Keratinocyte (primary cell): ENCODE results near the gene SIK3. TPM values are rescaled to one million over a fixed set of nuclear protein-coding genes. Genes with fewer than 3 reads are reported as not detected.

ENCODE experiments used
- DNase-seq: peaks from one replicate; pipeline ENCODE4 v3.0.0-alpha.2; 2011; ENCODE audit warnings: low read depth, missing footprints, low spot score
- FAIRE-seq: peaks from 2 replicates; lab custom pipeline; 2011; peaks lifted over from hg19 to GRCh38; lab: Jason Lieb, UNC
- H2AFZ ChIP-seq: 2 replicates; pipeline ENCODE4 v1.6.0; 2012; ENCODE audit warnings: low read length, control low read depth, inconsistent platforms; ENCODE audit not compliant: control insufficient read depth
- H3K27ac ChIP-seq: 2 replicates; pipeline ENCODE4 v1.5.1; 2011; ENCODE audit warnings: low read length; ENCODE audit not compliant: control insufficient read depth, insufficient read depth
- H3K27me3 ChIP-seq: 3 replicates; pipeline ENCODE4 v1.6.0; 2011; ENCODE audit warnings: low read length; ENCODE audit not compliant: control insufficient read depth, insufficient read depth; ENCODE audit errors: extremely low read depth
- H3K36me3 ChIP-seq, 2 experiments: 2 replicates in 1 of 2; 3 replicates in 1 of 2; pipeline ENCODE4 v1.5.1; 2011; ENCODE audit warnings: low read length in 2 of 2, mild to moderate bottlenecking in 1 of 2; ENCODE audit not compliant: control insufficient read depth in 2 of 2, insufficient read depth in 2 of 2; ENCODE audit errors: extremely low read depth in 1 of 2
- H3K4me1 ChIP-seq: 3 replicates; pipeline ENCODE4 v1.5.1; 2011; ENCODE audit warnings: low read length; ENCODE audit not compliant: control insufficient read depth, insufficient read depth; ENCODE audit errors: extremely low read depth
- H3K4me2 ChIP-seq: 3 replicates; pipeline ENCODE4 v1.6.0; 2011; ENCODE audit warnings: low read depth, low read length; ENCODE audit not compliant: control insufficient read depth, insufficient read depth; ENCODE audit errors: extremely low read depth
- H3K4me3 ChIP-seq, 3 experiments: fragments of 200-600 bp in 1 of 3; sonication (generic) in 1 of 3; 2 replicates in 2 of 3; 3 replicates in 1 of 3; pipeline ENCODE4 v1.5.1; 2011 to 2016; ENCODE audit warnings: low read length in 3 of 3, mild to moderate bottlenecking in 3 of 3, control low read depth in 2 of 3, inconsistent platforms in 1 of 3, low read depth in 1 of 3, mixed read lengths in 1 of 3, mixed run types in 1 of 3, moderate library complexity in 1 of 3; ENCODE audit not compliant: control insufficient read depth in 2 of 3, insufficient read depth in 2 of 3; ENCODE audit errors: extremely low read depth in 1 of 3
- H3K79me2 ChIP-seq: 2 replicates; pipeline ENCODE4 v1.6.0; 2012; ENCODE audit warnings: low read length; ENCODE audit not compliant: control insufficient read depth, insufficient read depth
- H3K9ac ChIP-seq: 3 replicates; pipeline ENCODE4 v1.6.0; 2011; ENCODE audit warnings: low read length; ENCODE audit not compliant: control insufficient read depth, insufficient read depth; ENCODE audit errors: extremely low read depth
- H3K9me1 ChIP-seq: 3 replicates; pipeline ENCODE4 v1.6.0; 2011; ENCODE audit warnings: low read length; ENCODE audit not compliant: control insufficient read depth, insufficient read depth; ENCODE audit errors: extremely low read depth
- H3K9me3 ChIP-seq: 2 replicates; pipeline ENCODE4 v1.5.1; 2012; ENCODE audit warnings: low read depth, low read length; ENCODE audit not compliant: control insufficient read depth
- H4K20me1 ChIP-seq: 3 replicates; pipeline ENCODE4 v1.6.0; 2011; ENCODE audit warnings: low read length; ENCODE audit not compliant: control insufficient read depth, insufficient read depth; ENCODE audit errors: extremely low read depth
- EZH2 ChIP-seq: IDR thresholded peaks from one replicate; pipeline ENCODE4 v1.6.1; 2012; ENCODE audit warnings: inconsistent platforms, mild to moderate bottlenecking, low read length, moderate library complexity
- dilution Hi-C: fragments of 300-500 bp; cut with MboI; formaldehyde crosslinking; loops from one replicate; pipeline ENCODE4 v1.7.0; 2020; ENCODE audit warnings: low sequenced_read_pairs; ENCODE audit not compliant: extremely low pct_ligation_motif_present
- polyA plus RNA-seq, 5 experiments: library from polyadenylated mRNA; depleted of rRNA in 3 of 5; stranded (reverse) in 3 of 5; stranded (forward) in 1 of 5; unstranded in 1 of 5; fragments of >200 nt; gene quantifications; 1 replicate in 1 of 5; 2 replicates in 3 of 5; 3 replicates in 1 of 5; pipeline versions ENCODE4 v1.2.1 to v1.2.3, GENCODE V29; 2011 to 2012; ENCODE audit warnings: missing spikeins in 2 of 5, low read depth in 1 of 5, low replicate concordance in 1 of 5
- TF ChIP-seq, protein P1 (sequence below), 3 experiments: IDR thresholded peaks in 1 of 3; conservative IDR thresholded peaks in 1 of 3; optimal IDR thresholded peaks in 1 of 3; 2 replicates in 2 of 3; 3 replicates in 1 of 3; pipeline versions ENCODE3 to v1.5.1; 2011; ENCODE audit warnings: low read length in 3 of 3, mild to moderate bottlenecking in 3 of 3, moderate library complexity in 2 of 3, control low read depth in 1 of 3, inconsistent platforms in 1 of 3; ENCODE audit not compliant: insufficient read depth in 2 of 3; ENCODE audit errors: extremely low read depth in 1 of 3

The SIK3 gene
- polyA plus RNA-seq, 1 donor (not counting 4 experiments of a cell fraction or from before 2014, with no cell fraction given), result 8.2 TPM

DNA sequence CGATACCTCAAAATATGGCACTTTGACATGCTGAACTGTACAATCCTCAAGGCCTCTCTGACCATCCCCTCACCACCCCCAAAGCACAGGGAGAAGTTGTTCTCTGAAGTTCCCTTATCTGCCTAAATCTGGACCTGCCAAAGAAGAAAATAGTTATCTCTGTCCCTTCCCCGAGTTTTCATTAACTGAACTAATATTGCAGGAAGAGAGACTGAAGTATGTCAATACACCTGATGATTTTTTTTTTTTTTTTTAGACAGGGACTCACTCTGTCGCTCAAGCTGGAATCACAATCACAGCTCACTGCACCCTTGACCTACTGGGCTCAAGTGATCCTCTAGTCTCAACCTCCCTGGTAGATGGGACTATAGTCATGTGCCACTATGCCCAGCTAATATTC is 75.0 kb downstream of the SIK3 start:
- no peak overlapping the region for H2AFZ ChIP-seq
- H3K9me1 ChIP-seq, result no peaks in the 10 kb centered on the region
- FAIRE-seq, result no peak
- H3K4me3 ChIP-seq, result no peak overlapping the region
- no peaks in the 10 kb centered on the region for H3K27me3 ChIP-seq
- TF ChIP-seq, protein P1, sequence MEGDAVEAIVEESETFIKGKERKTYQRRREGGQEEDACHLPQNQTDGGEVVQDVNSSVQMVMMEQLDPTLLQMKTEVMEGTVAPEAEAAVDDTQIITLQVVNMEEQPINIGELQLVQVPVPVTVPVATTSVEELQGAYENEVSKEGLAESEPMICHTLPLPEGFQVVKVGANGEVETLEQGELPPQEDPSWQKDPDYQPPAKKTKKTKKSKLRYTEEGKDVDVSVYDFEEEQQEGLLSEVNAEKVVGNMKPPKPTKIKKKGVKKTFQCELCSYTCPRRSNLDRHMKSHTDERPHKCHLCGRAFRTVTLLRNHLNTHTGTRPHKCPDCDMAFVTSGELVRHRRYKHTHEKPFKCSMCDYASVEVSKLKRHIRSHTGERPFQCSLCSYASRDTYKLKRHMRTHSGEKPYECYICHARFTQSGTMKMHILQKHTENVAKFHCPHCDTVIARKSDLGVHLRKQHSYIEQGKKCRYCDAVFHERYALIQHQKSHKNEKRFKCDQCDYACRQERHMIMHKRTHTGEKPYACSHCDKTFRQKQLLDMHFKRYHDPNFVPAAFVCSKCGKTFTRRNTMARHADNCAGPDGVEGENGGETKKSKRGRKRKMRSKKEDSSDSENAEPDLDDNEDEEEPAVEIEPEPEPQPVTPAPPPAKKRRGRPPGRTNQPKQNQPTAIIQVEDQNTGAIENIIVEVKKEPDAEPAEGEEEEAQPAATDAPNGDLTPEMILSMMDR (optimal IDR thresholded peaks at IDR 0.05 in 1 of 3, IDR thresholded peaks at IDR 0.05 in 1 of 3, conservative IDR thresholded peaks at IDR 0.05 in 1 of 3; ENCODE audit: extremely low read depth in 1 of 3, insufficient read depth in 2 of 3, low read length in 3 of 3), result no peak
- TF ChIP-seq EZH2, result no peak
- H3K36me3 ChIP-seq, result no peaks in the 10 kb centered on the region
- H3K4me2 ChIP-seq, result no peak overlapping the region
- no peak overlapping the region for H3K27ac ChIP-seq
- H4K20me1 ChIP-seq, result peaks cover 3% of the 10 kb centered on the region
- no peak for DNase-seq
- no peak overlapping the region for H3K9ac ChIP-seq
- dilution Hi-C loops, result no loop called here
- H3K79me2 ChIP-seq, result peaks cover 59% of the 10 kb centered on the region
- no peaks in the 10 kb centered on the region for H3K9me3 ChIP-seq
- peaks cover 20% of the 10 kb centered on the region for H3K4me1 ChIP-seq

DNA sequence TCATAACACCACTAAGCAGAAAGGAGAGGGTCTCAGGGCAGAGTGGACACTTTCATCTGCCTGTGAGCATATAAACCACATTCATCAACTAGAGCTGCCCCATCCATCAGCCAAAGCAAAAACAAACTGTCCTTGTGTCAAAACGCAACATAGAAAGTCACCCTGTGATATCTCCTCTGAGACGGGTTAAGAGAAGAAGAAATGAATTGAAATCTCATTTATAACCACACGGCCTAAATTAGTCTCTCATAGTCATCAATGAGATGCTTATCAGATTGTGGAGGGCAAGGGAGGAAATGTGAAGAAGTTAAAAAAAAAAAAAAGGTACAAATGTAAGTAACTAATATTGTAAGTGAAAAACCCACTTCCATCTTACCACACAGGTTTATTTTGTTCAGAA is 75.7 kb downstream of the SIK3 start:
- H3K9ac ChIP-seq, result no peak overlapping the region
- peaks cover 2% of the 10 kb centered on the region for H3K9me1 ChIP-seq
- FAIRE-seq (no peak), DNase-seq (no peak)
- H3K79me2 ChIP-seq, result peaks cover 59% of the 10 kb centered on the region
- dilution Hi-C loops, result no loop called here
- no peak overlapping the region for H3K4me3 ChIP-seq
- H3K9me3 ChIP-seq, result no peaks in the 10 kb centered on the region
- H3K4me1 ChIP-seq, result peaks cover 23% of the 10 kb centered on the region
- no peak overlapping the region for H3K27ac ChIP-seq
- H4K20me1 ChIP-seq, result peaks cover 3% of the 10 kb centered on the region
- TF ChIP-seq EZH2, result no peak
- TF ChIP-seq, protein P1 (optimal IDR thresholded peaks at IDR 0.05 in 1 of 3, IDR thresholded peaks at IDR 0.05 in 1 of 3, conservative IDR thresholded peaks at IDR 0.05 in 1 of 3; ENCODE audit: extremely low read depth in 1 of 3, insufficient read depth in 2 of 3, low read length in 3 of 3), result no peak
- H3K27me3 ChIP-seq, result no peaks in the 10 kb centered on the region
- H2AFZ ChIP-seq, result no peak overlapping the region
- no peaks in the 10 kb centered on the region for H3K36me3 ChIP-seq
- H3K4me2 ChIP-seq, result no peak overlapping the region
